GM19372 (cell line): ENCODE data around the gene GCK.

Experiments
- ATAC-seq: cut with Tn5 transposase; IDR thresholded peaks from one replicate; pipeline ENCODE4 v1.9.1; 2021; ENCODE audit warnings: mild to moderate bottlenecking, low read depth, moderate library complexity; ENCODE audit not compliant: unreplicated experiment

GCK gene

DNA sequence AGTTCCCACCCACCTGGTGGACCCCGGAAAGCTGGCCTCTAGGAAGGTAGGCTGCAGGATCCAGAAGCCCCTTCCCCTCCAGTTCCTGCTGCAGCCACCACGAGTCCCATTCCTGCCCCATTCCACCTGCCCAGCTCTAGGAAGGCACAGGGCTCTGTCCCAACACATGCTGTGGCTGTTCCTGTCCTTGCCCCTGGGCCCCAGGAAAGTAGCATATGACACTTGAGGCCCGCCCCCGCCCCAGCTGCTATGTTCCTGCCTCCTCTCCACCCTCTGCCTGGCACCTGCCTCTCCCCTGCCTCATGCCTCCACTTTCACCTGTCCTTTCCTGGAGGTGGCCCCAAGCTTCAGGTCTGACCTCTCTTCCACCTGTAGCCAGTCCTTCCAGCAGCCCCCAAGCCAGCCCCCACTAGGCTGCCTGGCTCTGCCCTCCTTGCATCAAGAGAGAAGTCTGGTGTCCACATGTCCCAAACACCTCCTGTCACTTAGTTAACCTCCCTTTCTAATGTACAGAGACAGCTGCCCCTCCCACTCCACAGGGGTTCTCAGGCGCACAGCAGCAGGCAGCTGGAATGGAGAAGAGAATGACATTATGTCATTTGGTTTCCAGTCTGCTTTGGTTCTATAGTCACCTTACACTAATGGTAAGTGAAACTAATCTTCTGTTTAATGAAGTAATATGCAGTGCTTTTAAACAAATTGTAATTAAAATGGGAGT, 34.3 kb upstream of the GCK start:
- no peak for ATAC-seq

DNA sequence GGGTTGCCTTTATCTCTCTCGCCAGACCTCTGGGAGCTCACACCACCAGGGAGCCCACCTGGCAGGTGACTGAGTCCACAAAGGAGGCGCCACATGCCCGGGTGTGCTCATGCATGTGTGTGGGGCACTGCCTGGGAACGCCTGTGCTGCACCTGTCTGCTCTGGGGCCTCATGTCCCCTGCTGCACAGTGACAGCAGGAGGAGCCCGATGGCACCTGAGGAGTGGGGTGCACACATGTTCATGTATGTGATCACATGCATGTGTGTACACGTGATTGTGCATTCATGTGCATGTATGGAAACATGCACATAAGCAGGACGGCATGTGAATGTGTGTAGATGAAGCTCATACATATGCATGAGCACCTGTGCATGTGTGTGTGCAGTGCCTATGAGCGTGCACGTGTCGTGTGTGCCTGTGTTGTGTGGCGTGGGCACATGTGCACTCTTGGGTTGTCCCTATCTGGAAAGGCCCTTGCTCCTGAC, 33.6 kb upstream of the GCK start:
- ATAC-seq = no peak

DNA sequence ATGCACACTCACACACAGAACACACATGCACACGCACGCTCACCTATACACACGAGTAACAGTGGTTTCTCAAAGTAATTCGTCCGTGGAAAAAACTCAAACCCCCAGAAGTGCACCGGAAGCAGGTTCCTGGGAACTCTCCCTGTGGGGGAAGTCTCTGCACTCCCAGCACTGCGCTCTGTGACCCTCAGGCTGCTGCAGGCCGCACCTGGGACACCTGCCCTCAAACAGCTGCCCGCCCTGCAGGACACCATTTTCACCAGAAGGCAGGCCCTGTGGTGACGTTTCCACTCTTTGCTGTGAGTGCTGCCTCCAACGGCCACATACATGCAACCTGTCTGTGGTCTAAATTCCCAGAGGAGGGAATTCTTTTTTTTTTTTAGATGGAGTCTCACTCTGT, 32.8 kb upstream of the GCK start:
- no peak for ATAC-seq

DNA sequence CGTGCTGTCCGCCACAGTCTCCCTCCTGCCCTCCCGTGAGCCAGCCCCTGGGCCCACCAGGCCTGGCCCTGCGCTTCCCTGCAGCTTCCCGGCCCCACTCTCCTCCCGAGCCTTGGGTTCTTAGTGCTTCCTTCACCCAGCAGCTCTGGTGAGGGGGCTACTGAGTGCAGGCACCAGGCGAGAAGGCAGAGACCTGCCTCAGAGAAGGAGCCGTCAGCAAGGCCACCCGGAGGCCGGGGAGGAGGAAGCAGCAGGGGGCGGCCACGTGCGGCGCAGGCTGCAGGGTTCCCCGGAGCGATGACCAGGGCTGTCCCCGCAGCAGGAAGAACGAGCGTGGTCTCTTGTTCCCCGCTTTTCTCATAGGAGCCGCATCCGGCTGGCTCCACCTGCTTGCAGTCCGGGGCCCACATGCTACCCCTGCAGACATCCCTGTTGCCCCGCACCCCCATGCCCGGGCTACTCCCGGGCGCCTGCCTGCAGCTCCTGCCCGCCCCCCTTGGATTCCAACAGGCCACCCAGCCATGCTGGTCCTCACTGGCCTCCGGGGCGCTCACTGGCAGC, 32.1 kb upstream of the GCK start:
- no peak for ATAC-seq

DNA sequence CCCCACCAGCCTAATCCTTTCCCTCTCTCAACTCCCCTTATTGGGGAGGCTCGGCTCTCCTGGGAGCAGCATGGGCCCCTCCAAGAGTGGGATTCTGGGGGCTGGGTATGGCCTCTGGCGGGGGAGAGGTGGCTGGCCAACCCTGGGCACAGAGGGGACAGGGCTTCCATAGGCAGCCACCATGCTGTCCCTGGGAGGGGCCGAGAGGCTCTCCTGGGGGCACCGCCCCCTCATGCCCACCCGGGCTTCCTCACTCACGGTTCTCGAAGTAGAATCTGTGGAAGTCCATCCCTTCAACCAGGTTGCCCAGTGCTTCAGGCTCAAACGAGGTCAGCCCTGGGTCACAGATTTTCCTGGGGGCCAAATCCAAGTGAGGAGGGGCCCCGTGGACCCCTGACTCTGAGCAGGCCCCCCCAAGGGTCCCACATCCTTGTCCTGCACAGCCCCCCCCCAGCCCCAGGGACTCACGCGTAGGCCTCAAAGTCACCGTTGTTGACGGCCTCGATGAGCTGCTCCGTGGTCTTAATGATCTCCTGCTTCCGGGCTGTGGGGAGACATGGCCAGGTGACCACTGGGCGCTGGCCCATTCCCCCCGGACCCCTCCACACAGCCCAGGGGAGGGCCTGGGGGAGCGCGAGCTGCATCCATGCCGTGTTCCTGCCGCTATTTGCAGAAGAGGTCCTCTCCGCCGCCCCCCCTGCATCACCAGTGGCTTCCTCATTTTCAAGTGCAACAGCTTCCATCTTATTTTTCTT, 31.3 kb upstream of the GCK start:
- ATAC-seq = no peak

DNA sequence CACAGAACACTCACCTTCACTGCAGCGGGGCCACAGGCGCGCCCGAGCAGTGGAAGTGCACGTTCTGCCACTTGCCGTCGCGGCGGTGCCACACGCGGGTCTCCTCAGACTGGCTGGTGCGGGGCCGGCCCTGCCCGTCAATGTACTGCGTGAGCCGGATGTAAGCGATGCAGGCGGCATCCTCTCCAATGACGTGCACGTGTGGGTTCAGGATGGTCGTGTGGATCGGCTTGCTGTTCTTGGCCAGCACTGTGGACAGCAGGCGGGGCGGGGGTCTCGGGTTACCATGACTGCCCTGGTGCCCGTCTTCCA, 30.8 kb upstream of the GCK start:
- no peak for ATAC-seq

DNA sequence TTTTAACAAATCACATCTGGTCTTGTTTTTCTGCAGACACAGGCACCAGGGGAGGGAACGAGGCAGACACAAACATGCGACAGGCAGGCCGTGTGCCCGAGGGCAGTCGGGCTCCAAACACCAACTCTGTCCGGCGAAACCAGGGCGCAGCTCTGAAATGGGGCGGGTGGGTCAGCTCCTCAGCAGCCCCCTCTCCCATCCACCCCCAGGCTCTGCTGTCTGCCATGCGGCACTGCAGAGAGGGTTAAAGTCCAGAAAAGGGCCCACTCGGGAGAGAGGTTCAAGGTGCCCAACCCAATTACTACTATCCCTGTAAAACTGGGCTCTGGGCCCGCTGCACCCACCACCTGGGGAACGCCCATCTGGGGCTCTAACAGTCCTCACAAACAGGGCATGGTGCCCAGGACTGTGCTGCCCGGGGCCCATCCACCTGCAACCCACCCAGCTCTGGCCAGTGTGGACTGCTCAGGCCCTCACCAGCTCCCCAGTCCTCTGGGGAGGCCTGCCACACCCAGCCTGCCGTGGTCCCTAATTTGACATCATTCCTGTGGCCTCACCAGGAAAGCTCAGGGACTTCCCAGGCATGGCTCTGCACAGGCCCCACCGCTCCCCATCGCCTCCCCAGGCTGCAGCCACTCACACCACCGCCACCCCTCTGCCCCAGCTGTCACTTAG, 30.3 kb upstream of the GCK start:
- ATAC-seq = no peak

DNA sequence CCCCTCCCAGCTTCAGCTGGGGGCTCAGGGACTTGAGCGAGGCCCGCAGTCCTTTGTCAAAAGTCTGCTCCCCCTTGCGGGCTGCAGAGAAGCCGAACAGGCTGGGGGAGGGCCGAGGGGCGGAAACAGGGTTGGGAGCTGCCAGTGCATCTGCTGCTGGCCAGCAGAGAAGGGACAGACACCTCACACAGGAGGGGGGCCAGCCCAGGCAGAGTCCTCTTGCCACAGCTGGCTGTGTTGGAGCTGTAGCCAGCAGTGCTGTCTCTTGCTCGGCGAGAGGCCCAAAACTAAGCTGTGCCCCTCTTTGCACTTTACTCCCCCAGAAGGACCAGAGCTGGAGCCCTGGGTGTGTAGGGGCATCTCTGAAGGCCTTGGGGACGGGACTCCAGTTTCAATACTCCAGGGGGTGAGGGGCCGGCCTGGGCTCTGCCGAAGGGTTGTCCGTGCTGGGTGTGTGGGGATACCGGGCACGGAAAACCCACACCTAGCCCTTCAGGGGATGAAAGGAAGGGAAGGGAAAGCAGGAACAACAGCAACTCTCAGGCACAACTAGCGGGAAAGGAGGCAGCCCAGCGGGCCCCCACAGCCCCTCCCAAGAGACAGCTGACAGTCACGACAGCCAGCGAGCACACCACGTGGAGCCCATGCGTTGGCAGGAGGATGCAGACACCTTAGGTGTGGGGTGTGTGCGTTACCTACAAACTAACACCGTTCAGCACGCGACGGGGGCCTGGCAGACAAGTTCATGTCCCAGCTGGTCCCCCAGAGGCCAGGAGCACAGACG, 29.4 kb upstream of the GCK start:
- no peak for ATAC-seq

DNA sequence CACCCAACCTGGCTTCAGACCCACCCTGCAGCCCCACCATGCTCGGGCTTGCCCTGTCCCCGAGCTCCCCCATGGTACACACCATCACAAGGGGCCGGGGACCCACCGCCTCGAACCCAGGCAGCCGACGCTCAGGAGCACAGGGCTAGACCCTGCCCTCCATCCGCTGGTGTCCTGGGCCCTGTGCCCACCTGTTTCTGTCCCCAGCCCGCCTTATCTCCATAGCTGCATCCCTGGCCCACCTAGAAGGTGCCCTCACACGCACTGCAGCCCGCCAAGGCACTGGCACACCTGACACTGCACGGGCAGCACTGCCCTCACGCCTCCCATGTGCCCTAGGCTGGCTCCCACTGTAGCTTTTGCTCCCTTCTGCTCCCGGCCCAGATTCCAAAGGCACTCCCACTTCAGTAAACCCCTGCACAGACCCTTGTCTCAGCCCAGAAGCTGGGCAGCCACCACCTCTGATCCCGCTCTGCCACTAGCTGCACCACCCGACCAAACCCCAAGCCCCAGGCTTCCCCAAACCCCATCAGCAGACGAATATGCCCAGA, 28.7 kb upstream of the GCK start:
- ATAC-seq = no peak

DNA sequence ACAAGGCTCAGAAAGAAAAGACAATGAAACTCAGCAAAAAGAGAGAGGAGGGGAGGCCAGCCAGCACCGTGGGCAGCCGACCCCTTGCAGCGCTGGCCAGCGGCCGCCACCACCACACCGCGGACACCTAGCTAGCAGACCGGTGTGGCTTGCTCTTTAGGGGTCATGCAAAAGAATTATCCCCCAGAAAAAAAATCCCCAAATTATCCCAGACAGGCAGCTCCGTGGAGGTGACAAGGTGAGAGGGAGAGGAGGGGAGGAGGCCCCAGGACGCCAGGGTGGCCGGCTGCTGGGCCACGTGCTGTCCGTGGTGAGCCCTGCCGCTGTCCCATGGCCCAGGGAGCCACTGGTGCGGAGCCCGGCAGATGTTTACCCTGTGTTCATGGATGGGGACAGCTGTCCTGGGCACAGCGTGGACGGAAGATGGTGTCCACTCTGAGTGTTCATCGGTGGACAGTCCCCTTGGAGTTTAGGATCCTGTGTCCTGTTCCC, 28.0 kb upstream of the GCK start:
- ATAC-seq = no peak

DNA sequence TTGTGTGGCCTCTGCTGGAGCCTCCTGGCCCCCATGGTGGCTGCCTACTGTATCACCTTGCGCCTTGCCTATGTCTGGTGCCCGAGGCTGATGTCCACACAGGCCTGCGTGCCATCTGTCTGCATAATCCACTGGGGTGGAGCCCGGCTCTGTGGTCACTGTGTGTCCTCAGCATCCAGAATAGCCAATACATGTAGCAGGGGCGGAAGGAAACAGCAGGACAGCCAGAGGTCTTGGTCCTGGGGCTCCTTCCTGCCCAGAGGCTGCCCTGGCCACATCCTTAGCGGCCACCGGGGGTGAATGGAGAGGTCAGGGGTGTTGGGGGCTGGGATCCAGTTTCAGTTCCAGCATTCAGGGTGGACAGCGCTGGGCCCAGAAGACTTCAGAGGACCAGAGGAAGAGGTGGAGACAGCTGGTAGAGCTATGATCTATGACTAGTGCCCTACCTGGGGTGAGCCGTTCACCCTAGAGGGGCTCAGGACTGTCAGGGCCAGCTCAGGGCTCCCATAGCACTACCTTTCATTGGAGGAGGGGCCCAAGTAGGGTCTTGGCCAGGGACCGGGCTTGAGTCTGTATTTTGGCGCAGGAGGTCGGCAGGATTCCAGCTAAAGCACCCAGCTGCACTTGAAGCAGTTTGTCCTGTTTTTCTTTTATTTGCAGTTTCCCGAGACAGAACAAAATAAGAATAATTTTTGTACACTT, 27.4 kb upstream of the GCK start:
- ATAC-seq = no peak

DNA sequence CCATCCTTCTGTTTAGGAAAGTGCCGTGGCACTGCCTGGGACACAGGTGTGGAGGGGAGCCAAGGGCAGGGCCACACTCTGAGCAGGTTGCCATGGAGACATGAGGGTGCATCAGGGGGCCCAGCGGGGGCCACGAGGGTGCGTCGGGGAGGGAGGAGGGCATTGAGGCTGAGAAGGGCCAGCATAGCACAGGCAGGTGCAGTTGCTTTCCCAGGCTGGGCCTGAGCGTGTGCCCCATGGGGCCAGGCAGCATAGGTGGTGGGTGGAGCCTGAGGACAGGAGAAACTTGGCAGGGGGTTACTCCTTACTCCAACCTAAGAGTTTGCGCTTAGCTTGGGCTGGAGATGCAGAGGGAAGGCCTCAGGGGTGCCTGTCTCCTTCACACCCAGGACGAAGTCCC, 26.8 kb upstream of the GCK start:
- no peak for ATAC-seq

DNA sequence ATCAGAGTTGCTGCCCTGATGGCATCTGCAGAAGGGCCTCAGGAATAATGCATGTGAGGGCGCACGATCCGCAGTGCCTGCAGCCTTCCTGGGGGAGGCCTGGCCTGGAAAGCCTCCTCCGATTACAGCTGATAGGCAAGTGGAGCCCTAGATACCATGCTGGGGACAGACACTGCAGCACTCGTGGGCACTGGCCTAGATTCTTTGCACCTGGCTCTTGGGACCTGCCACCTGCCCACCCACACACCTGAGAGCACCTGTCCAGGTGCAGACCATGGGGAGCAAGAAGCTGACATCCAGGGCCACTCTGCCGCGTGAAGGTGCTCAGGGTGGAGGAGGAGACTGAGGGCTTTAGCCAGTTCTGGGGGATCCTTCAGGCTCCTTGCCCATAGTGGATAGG, 26.3 kb upstream of the GCK start:
- ATAC-seq = no peak

DNA sequence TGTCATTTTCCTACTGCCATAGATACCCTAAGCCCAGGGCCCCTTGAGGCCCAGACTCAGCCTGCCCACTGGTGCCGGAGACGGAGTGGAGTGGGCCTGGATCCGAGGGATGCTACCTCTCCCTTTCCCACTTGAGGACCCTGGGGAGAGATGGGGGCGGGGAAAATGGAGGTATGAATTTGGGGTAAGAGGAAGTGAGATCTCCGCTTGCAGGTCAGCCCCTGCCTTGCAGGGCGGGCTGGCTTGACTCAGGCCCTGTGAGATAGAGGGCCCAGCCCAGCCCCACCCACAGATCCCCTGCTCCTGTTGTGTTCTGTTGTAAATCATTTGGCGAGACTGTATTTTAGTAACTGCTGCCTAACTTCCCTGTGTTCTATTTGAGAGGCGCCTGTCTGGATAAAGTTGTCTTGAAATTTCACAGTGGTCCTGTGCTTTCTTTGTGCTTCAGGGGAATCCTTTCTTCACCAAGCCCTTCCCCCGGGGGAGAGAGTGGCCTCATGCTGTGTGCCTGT, 24.7 kb upstream of the GCK start:
- ATAC-seq = no peak

DNA sequence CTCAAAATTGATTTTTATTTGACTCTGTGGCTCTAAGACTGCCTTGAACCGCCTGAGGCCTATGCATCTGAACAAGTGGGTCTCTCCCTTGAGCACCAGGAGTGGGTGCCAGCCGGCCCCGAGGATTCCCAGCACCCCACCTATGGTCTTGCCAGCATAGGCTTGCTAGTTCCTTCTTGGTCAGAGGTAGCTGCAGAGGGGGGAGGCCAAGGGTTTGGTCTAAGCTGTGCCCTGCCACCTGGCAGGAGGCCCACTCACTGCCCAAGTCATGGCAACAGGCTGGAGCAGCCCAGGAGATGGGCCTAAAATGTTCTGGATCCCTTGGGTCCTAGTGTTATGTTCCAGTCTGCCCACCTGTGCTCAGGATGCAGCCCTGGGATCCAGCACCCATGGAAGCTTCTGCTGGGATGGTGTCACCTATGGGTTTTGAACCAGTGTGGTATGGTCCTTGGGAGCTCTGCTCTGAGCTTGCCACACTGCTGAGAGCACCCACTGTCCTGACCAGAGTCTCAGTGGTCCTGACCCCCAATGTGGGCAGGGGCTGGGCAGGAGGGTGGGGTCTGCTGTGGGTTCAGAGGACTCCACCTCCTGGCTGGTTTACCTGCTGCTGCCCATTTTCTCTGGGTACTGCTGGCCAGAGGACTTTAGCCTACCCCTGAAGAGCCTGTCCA, 24.1 kb upstream of the GCK start:
- ATAC-seq = no peak

DNA sequence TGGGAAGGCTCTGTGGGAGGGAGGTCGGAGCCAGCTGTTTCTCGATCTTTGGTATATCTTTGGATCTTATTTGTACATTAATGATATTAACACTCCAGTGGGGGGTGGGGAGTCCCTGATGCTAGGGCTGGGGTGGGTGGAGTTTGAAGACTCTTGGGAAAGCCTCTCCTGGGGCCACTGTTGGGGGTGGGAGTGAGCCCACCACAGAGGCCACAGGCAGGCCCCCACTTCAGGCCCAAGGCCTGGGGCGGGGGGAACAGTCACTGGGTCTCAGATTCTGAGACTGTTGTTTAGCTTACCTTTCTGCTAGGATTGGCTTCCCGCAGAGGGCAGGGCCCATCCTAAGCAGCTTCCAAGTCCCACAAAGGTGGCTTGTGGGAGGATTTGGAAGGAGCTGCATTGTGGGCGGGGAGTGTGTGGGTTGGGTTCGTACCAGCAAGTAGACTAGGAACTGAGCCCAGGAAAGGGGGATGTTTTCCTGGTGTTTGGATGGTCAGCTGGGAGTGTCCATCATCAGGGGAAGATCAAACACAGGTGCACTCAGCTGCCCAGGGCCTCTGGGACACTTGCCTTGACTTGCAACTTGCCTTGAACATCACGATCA, 23.4 kb upstream of the GCK start:
- no peak for ATAC-seq

DNA sequence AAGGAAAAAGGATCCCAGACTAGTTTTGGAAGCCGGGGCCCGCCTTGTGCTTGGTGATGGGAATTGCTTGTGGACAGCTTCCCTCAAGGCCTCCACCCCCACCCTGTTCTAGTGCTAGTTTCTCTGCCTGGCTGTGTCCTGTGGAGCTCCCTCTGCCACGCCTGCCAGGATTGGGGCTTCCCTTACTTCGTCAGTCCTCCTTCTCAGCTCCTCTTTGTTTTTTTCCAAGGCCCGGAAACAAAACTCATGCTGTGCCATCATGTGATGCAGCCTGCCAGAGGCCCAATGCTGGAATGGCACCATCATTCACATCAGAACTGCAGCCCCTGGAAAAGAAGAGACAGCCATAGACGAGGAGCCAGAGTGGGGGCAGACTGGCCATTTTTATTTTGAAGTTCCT, 22.8 kb upstream of the GCK start:
- no peak for ATAC-seq

DNA sequence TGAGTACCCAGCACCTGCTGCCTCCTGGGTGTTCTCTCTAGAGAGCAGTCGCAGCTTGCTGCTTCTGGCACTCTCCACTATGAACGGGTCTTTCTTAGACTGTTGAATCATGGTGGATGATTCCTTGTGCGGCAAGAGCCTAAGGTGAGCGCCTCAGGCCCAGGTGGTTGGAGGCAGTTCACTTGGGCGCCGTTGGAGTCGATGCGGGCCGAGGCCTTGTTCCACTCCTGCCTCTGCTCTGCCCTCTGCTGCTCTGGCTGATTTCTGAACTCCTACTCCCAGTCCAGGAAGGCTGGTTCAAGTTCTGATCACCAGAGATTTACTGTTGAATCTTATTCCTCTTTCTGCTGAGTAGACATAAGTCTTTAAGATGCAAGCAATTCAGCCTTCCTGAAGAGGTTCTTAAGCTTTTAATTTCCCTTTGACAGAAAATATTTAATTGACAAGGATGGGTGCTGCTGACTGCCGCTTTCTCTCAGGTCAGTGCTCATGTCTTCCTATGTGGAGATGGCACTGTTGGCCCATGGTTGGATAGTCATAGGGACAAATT, 22.0 kb upstream of the GCK start:
- ATAC-seq = no peak
